MCF 10A (cell line): ENCODE measurements around the gene BCL2L13. TPM values are rescaled to one million over a fixed set of nuclear protein-coding genes. Genes with fewer than 3 reads are reported as not detected.

Source experiments
- BruUV-seq: library from RNA; stranded (reverse); fragments of 400-500 nt; replicated peaks from 2 replicates; lab custom pipeline; 2021; lab: Mats Ljungman, UMichigan
- CTCF ChIA-PET: fragments of 300-600 bp; sonication (Branson Sonifier 250); formaldehyde crosslinking; extraction: SDS; loops from one replicate; lab custom pipeline; 2021; ENCODE audit warnings: antibody characterized with exemption, inconsistent platforms; lab: Yijun Ruan, JAX
- POLR2A ChIA-PET: fragments of 300-600, 350-650 bp; sonication (Branson Sonifier 250); formaldehyde crosslinking; extraction: SDS; loops from one replicate; lab custom pipeline; 2020; ENCODE audit warnings: antibody characterized with exemption, inconsistent platforms; lab: Yijun Ruan, JAX
- DNase-seq: peaks from one replicate; pipeline ENCODE4 v3.0.0-alpha.2; 2018; ENCODE audit not compliant: unreplicated experiment
- H3K27ac Mint-ChIP-seq: one replicate; pipeline ENCODE4 v1.8.0; 2022; ENCODE audit warnings: mild to moderate bottlenecking, low read depth, mixed read lengths; ENCODE audit not compliant: unreplicated experiment
- H3K27me3 Mint-ChIP-seq: one replicate; pipeline ENCODE4 v1.8.0; 2022; ENCODE audit warnings: mixed read lengths; ENCODE audit not compliant: insufficient read depth, unreplicated experiment
- H3K36me3 Mint-ChIP-seq: one replicate; pipeline ENCODE4 v1.8.0; 2022; ENCODE audit warnings: mild to moderate bottlenecking, moderate library complexity, mixed read lengths; ENCODE audit not compliant: insufficient read depth, unreplicated experiment
- H3K4me1 Mint-ChIP-seq: one replicate; pipeline ENCODE4 v1.8.0; 2022; ENCODE audit warnings: mixed read lengths; ENCODE audit not compliant: insufficient read depth, unreplicated experiment
- H3K4me3 Mint-ChIP-seq: one replicate; pipeline ENCODE4 v1.8.0; 2022; ENCODE audit warnings: mild to moderate bottlenecking, moderate library complexity, mixed read lengths; ENCODE audit not compliant: unreplicated experiment
- H3K9me3 Mint-ChIP-seq: one replicate; pipeline ENCODE4 v1.8.0; 2022; ENCODE audit warnings: mixed read lengths; ENCODE audit not compliant: unreplicated experiment
- intact Hi-C: fragments of 100-400 bp; cut with micrococcal nuclease; formaldehyde crosslinking; loops from 2 replicates; pipeline ENCODE4 v1.14.1; 2022
- total RNA-seq: library from RNA; stranded (reverse); gene quantifications from 2 replicates; pipeline ENCODE4 v1.2.3, GENCODE V29; 2022
- TF ChIP-seq, protein P1 (sequence below): fragments of 200-600 bp; IDR thresholded peaks from one replicate; pipeline ENCODE4 v1.8.0; 2022; ENCODE audit warnings: antibody characterized with exemption, mild to moderate bottlenecking; ENCODE audit not compliant: unreplicated experiment

BCL2L13 gene
- total RNA-seq, 1 experiment from 2014 or later: 75.1 TPM

DNA sequence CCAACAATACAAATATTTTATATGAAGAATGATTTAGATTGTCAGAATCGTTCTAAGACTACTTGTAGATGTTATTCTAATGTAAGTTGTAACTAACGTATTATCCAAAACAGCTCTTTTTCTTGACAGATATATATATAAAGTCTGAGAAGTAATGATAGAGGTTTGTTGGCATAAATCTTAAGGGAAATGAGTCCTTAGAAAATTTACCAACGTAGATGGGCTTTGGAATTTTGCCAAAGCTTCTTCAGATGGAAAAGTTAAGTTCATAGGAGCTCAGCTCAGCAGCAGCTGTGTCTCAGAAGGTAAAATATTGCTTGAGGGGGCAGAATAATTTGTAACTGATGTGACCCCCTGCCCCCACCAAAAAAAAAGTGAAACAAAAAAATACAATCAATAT lies 69.0 kb downstream of the BCL2L13 start:
- peak overlapping the region; percentile 87 for H3K27ac Mint-ChIP-seq
- H3K27me3 Mint-ChIP-seq: no peaks in the 10 kb centered on the region
- TF ChIP-seq, protein P1, sequence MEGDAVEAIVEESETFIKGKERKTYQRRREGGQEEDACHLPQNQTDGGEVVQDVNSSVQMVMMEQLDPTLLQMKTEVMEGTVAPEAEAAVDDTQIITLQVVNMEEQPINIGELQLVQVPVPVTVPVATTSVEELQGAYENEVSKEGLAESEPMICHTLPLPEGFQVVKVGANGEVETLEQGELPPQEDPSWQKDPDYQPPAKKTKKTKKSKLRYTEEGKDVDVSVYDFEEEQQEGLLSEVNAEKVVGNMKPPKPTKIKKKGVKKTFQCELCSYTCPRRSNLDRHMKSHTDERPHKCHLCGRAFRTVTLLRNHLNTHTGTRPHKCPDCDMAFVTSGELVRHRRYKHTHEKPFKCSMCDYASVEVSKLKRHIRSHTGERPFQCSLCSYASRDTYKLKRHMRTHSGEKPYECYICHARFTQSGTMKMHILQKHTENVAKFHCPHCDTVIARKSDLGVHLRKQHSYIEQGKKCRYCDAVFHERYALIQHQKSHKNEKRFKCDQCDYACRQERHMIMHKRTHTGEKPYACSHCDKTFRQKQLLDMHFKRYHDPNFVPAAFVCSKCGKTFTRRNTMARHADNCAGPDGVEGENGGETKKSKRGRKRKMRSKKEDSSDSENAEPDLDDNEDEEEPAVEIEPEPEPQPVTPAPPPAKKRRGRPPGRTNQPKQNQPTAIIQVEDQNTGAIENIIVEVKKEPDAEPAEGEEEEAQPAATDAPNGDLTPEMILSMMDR: no peak
- DNase-seq: no peak
- H3K36me3 Mint-ChIP-seq: peaks cover 43% of the 10 kb centered on the region
- H3K4me1 Mint-ChIP-seq: peaks cover 28% of the 10 kb centered on the region
- H3K9me3 Mint-ChIP-seq: no peaks in the 10 kb centered on the region
- POLR2A ChIA-PET: interaction anchor here (1.1 to 4.0 kb wide), 6 partner anchors 15 to 149 kb away, joined by 3 to 35 read pairs (median 12); partner anchors contain the start of genes ATP6V1E1 and BCL2L13
- intact Hi-C loops: loop anchor here (2.0 to 5.0 kb wide), 2 partner anchors 79 to 150 kb away; partner anchors contain the start of gene ATP6V1E1
- CTCF ChIA-PET: interaction anchor here (0.5 to 1.5 kb wide), 4 partner anchors 17 to 149 kb away, joined by 3 to 10 read pairs (median 3); no protein-coding TSS in a partner anchor
- BruUV-seq: no TSS peak
- peak overlapping the region; percentile 79 for H3K4me3 Mint-ChIP-seq

DNA sequence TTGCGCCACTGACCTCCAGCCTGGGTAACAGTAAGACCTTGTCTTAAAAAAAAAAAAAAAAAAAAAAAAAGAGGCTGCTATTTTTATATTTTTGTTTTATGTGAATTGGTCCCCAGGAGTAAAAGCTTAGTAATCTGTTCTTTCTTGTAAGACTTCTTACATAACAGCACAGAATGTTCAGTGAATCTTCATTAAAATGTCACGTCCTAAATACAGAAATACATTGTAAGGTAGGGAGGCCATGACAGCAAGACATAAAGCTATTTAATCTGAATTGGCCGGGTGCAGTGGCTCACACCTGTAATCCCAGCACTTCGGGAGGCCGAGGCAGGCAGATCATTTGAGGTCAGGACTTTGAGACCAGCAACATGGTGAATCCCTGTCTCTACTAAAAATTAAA lies 71.5 kb downstream of the BCL2L13 start:
- intact Hi-C loops: no loop called here
- Mint-ChIP-seq H3K36me3 (peaks cover 38% of the 10 kb centered on the region), H3K27ac (no peak overlapping the region), H3K9me3 (no peaks in the 10 kb centered on the region), H3K27me3 (no peaks in the 10 kb centered on the region), H3K4me1 (peaks cover 31% of the 10 kb centered on the region), H3K4me3 (no peak overlapping the region)
- POLR2A ChIA-PET: no interaction called here
- TF ChIP-seq, protein P1: no peak
- BruUV-seq: no TSS peak
- no peak for DNase-seq
- CTCF ChIA-PET: interaction anchor here (0.6 to 0.8 kb wide), 4 partner anchors 15 to 1470 kb away, joined by 3 to 8 read pairs (median 4); no protein-coding TSS in a partner anchor

DNA sequence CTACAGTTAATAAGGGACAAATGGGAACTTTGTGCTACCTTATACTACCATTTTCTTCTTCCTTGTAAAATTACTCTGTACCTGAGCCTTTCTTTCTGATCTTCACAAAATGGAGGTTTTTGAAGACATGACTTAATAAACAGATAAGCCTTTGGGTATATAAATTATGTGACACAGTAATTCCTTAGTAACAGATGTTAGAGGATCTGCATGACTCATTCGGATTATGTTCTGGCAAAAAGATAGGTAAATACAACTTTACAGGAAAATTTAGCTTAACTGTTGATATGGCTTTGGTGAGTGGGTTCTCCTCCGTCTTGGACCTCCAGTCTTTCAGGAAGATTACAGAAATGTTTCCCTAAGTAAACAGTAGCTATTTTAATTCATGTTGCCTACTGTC lies 73.9 kb downstream of the BCL2L13 start:
- H3K4me1 Mint-ChIP-seq: peaks cover 18% of the 10 kb centered on the region
- no TSS peak for BruUV-seq

DNA sequence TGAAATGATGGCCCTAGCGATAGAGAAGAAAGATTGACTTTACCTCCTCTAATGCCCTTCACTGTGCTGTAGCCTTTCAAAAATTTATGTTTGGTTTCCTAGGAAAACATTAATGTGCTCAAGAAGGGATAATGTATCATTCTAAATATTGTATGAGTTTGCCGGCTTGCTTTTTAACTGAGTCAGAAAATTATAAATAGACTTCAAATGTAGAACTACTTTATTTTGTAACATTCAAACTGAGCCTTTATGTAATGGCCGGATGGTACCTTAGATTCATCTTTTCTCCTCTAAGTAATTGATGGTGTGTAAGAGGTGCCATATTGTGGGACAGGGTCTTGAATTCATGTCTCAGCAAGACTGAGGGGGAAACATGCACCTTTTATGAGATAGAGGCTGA lies 78.0 kb downstream of the BCL2L13 start:
- H3K9me3 Mint-ChIP-seq: no peaks in the 10 kb centered on the region
- H3K27ac Mint-ChIP-seq: no peak overlapping the region
- BruUV-seq: no TSS peak
- no peaks in the 10 kb centered on the region for H3K27me3 Mint-ChIP-seq
- H3K4me3 Mint-ChIP-seq: no peak overlapping the region
- peaks cover 22% of the 10 kb centered on the region for H3K36me3 Mint-ChIP-seq
- ChIA-PET CTCF (no interaction called here), POLR2A (no interaction called here)
- no peak for DNase-seq
- peaks cover 13% of the 10 kb centered on the region for H3K4me1 Mint-ChIP-seq
- TF ChIP-seq, protein P1: no peak
- intact Hi-C loops: no loop called here

More for the DNA sequence above, 73.9 kb downstream of the BCL2L13 start:
- H3K27ac Mint-ChIP-seq: peak overlapping the region; percentile 71
- TF ChIP-seq, protein P1: no peak
- no peaks in the 10 kb centered on the region for H3K9me3 Mint-ChIP-seq
- peaks cover 32% of the 10 kb centered on the region for H3K36me3 Mint-ChIP-seq
- CTCF ChIA-PET: interaction anchor here (1.3 kb wide), 1 partner anchor 15 kb away, joined by 6 read pairs; no protein-coding TSS in a partner anchor
- POLR2A ChIA-PET: no interaction called here
- H3K4me3 Mint-ChIP-seq: no peak overlapping the region
- intact Hi-C loops: no loop called here
- DNase-seq: peak; percentile 17
- no peaks in the 10 kb centered on the region for H3K27me3 Mint-ChIP-seq
